Measurements from ENCODE around the gene ITGA5.

Gene ITGA5

DNA sequence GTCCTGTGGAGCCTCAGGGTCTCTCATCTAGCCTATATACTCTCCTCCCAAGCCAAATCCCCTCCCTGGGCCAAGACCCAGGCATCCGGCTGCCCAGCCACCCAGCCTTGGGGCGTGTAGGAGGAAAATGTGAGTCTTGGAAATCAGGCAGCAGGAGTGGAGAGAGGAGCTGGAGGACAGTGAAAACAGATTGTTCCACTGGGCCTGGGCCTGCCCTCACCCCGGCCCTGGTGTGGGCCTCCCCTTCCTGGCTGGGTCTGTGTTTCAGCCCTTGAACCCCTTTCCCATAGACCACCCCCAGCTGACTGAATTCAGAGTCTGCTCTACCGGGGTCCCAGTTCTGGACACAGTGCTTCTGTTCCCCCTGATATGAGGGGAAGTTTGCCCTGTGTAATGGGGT lies 6.7 kb downstream of the ITGA5 start:
- Histone ChIP-seq H3K36me3 (peaks cover 10% of the 10 kb centered on the region; the same call in 1 of the 2 replicates), H3K9me3 (ENCODE audit: severe bottlenecking) (no peaks in the 10 kb centered on the region), H3K27ac (no peak overlapping the region), H3K27me3 (ENCODE audit: insufficient read depth, low read depth, severe bottlenecking) (no peaks in the 10 kb centered on the region), H3K4me3 (ENCODE audit: low read depth, low read length) (no peak overlapping the region)
- no peak for DNase-seq
- no peak for TF ChIP-seq CTCF (IDR thresholded peaks at IDR 0.05; ENCODE audit: low read depth, low read length)

GRCh38 chr12:54411391-54412241 lies 7.5 kb downstream of the ITGA5 start:
- no peak for DNase-seq
- no peak overlapping the region for H3K27ac ChIP-seq

GRCh38 chr12:54409267-54409666 lies 9.8 kb downstream of the ITGA5 start:
- H3K36me3 ChIP-seq, result peaks cover 13% of the 10 kb centered on the region
- no peak overlapping the region for H3K27ac ChIP-seq
- H3K27me3 ChIP-seq (ENCODE audit: insufficient read depth, low read depth, severe bottlenecking), result no peaks in the 10 kb centered on the region
- no peaks in the 10 kb centered on the region for H3K9me3 ChIP-seq (ENCODE audit: severe bottlenecking)
- TF ChIP-seq CTCF (IDR thresholded peaks at IDR 0.05; ENCODE audit: low read depth, low read length), result no peak
- no peak for DNase-seq
- H3K4me3 ChIP-seq (ENCODE audit: low read depth, low read length), result no peak overlapping the region

More at GRCh38 chr12:54411391-54412241, 7.5 kb downstream of the ITGA5 start:
- TF ChIP-seq CTCF (IDR thresholded peaks at IDR 0.05; ENCODE audit: low read depth, low read length), result no peak
- Histone ChIP-seq H3K9me3 (ENCODE audit: severe bottlenecking) (no peaks in the 10 kb centered on the region), H3K27me3 (ENCODE audit: insufficient read depth, low read depth, severe bottlenecking) (no peaks in the 10 kb centered on the region), H3K36me3 (peaks cover 13% of the 10 kb centered on the region), H3K4me3 (ENCODE audit: low read depth, low read length) (no peak overlapping the region)

- peaks cover 13% of the 10 kb centered on the region for H3K36me3 ChIP-seq
- H3K9me3 ChIP-seq (ENCODE audit: severe bottlenecking), result no peaks in the 10 kb centered on the region
- no peak overlapping the region for H3K27ac ChIP-seq
- H3K27me3 ChIP-seq (ENCODE audit: insufficient read depth, low read depth, severe bottlenecking), result no peaks in the 10 kb centered on the region
- no peak for DNase-seq
- no peak for TF ChIP-seq CTCF (IDR thresholded peaks at IDR 0.05; ENCODE audit: low read depth, low read length)
- H3K4me3 ChIP-seq (ENCODE audit: low read depth, low read length), result no peak overlapping the region
These were observed 11.7 kb downstream of the ITGA5 start for GRCh38 chr12:54407183-54407905.

GRCh38 chr12:54405573-54405972 lies 13.5 kb downstream of the ITGA5 start:
- TF ChIP-seq CTCF (IDR thresholded peaks at IDR 0.05; ENCODE audit: low read depth, low read length), result no peak
- H3K36me3 ChIP-seq, result peaks cover 17% of the 10 kb centered on the region

More at GRCh38 chr12:54405573-54405972, 13.5 kb downstream of the ITGA5 start:
- Histone ChIP-seq H3K9me3 (ENCODE audit: severe bottlenecking) (no peaks in the 10 kb centered on the region), H3K27ac (no peak overlapping the region), H3K4me3 (ENCODE audit: low read depth, low read length) (no peak overlapping the region), H3K27me3 (ENCODE audit: insufficient read depth, low read depth, severe bottlenecking) (no peaks in the 10 kb centered on the region)
- DNase-seq, result no peak
